ENCODE data around the gene LIG3. TPM values are rescaled to one million over a fixed set of nuclear protein-coding genes. Genes with fewer than 3 reads are reported as not detected.
A peak's percentile ranks its signal among the peaks of the same experiment; 100 is the strongest.
"Not testable (repeated sequence)": the region's sequence is repeated elsewhere in the genome, so short reads cannot be mapped to it uniquely, and the experiment has no call there.

The LIG3 gene
- total RNA-seq, 4 donors from 2014 or later, result 30.7 to 84.3 (median 40.9) TPM

DNA sequence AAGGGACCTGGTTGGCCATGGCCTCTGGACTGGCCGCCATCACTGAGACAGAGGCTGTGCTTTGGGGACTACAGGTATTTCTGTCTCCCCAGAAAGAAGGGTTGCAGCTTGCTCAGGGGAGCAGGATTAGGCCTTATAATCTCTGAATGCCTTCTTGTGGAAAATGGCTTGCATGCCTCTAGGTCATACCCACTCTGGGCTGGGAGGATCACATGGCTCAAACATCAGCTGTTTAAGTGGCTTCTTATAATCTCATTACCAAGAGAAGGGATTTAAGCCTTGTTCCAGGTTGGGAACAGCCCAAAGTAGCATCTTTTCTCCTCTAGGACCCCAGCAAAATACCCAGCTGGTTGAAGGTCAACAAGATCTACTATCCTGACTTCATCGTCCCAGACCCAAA, 19.1 kb downstream of the LIG3 start:
- Histone ChIP-seq H3K36me3 (peaks cover 67% of the 10 kb centered on the region), H3K9me3 (no peaks in the 10 kb centered on the region), H3K4me3 (no peak overlapping the region), H3K27me3 (no peaks in the 10 kb centered on the region), H3K27ac (no peak overlapping the region), H3K4me1 (peaks cover 13% of the 10 kb centered on the region)
- 100% methylated on average over 2 of the region's 2 CpGs for WGBS
- no peak for DNase-seq (ENCODE audit: low spot score in 2 of 2)
- TF ChIP-seq, protein P1, sequence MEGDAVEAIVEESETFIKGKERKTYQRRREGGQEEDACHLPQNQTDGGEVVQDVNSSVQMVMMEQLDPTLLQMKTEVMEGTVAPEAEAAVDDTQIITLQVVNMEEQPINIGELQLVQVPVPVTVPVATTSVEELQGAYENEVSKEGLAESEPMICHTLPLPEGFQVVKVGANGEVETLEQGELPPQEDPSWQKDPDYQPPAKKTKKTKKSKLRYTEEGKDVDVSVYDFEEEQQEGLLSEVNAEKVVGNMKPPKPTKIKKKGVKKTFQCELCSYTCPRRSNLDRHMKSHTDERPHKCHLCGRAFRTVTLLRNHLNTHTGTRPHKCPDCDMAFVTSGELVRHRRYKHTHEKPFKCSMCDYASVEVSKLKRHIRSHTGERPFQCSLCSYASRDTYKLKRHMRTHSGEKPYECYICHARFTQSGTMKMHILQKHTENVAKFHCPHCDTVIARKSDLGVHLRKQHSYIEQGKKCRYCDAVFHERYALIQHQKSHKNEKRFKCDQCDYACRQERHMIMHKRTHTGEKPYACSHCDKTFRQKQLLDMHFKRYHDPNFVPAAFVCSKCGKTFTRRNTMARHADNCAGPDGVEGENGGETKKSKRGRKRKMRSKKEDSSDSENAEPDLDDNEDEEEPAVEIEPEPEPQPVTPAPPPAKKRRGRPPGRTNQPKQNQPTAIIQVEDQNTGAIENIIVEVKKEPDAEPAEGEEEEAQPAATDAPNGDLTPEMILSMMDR (IDR thresholded peaks at IDR 0.05), result no peak
- TF ChIP-seq POLR2AphosphoS5 (IDR thresholded peaks at IDR 0.05) (no peak), POLR2A (IDR thresholded peaks at IDR 0.05) (no peak), EP300 (IDR thresholded peaks at IDR 0.05) (no peak)

GRCh38 chr17:35000965-35001364, 20.7 kb downstream of the LIG3 start:
- 93% methylated on average over 14 of the region's 14 CpGs for WGBS
- DNase-seq (ENCODE audit: low spot score in 2 of 2); H3K27ac ChIP-seq; H3K27me3 ChIP-seq; H3K4me3 ChIP-seq; H3K9me3 ChIP-seq: not testable (repeated sequence)
- peaks cover 13% of the 10 kb centered on the region for H3K4me1 ChIP-seq
- peaks cover 60% of the 10 kb centered on the region for H3K36me3 ChIP-seq

DNA sequence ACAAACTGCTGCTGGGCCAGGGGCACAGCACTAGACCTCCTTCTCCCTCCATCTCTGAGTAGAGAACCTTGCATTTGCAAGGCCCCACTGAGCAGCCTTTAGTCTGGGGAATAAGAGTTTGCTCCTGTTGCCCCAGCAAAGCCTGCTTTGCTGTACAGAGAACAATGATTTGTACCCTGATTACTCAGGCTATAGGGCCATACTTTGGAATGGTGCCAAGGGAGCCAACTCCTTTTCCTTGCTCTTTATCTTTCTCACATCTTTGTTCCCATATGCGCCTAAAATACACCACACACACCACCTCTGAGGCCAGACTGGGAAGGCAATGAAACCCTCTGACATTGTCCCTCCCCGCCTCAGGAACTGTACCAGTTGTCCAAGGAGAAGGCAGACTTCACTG, 21.2 kb downstream of the LIG3 start:
- DNase-seq (ENCODE audit: low spot score in 2 of 2), result no peak
- no peak overlapping the region for H3K27ac ChIP-seq
- peaks cover 13% of the 10 kb centered on the region for H3K4me1 ChIP-seq

GRCh38 chr17:35002876-35003551, 22.7 kb downstream of the LIG3 start:
- no peak for DNase-seq (ENCODE audit: low spot score in 2 of 2)
- TF ChIP-seq EP300 (IDR thresholded peaks at IDR 0.05), result no peak
- TF ChIP-seq, protein P1 (IDR thresholded peaks at IDR 0.05), result no peak
- TF ChIP-seq POLR2AphosphoS5 (IDR thresholded peaks at IDR 0.05), result peak in 1 of 3 donors; percentile 3
- no peak for TF ChIP-seq POLR2A (IDR thresholded peaks at IDR 0.05)
- no peaks in the 10 kb centered on the region for H3K4me1 ChIP-seq

More for the DNA sequence above, 21.2 kb downstream of the LIG3 start:
- TF ChIP-seq EP300 (IDR thresholded peaks at IDR 0.05) (no peak), POLR2AphosphoS5 (IDR thresholded peaks at IDR 0.05) (no peak), POLR2A (IDR thresholded peaks at IDR 0.05) (no peak)
- TF ChIP-seq, protein P1 (IDR thresholded peaks at IDR 0.05), result no peak
- no peaks in the 10 kb centered on the region for H3K27me3 ChIP-seq
- WGBS, result 91% methylated on average over 2 of the region's 2 CpGs
- H3K36me3 ChIP-seq, result peaks cover 54% of the 10 kb centered on the region
- no peaks in the 10 kb centered on the region for H3K9me3 ChIP-seq
- no peak overlapping the region for H3K4me3 ChIP-seq

DNA sequence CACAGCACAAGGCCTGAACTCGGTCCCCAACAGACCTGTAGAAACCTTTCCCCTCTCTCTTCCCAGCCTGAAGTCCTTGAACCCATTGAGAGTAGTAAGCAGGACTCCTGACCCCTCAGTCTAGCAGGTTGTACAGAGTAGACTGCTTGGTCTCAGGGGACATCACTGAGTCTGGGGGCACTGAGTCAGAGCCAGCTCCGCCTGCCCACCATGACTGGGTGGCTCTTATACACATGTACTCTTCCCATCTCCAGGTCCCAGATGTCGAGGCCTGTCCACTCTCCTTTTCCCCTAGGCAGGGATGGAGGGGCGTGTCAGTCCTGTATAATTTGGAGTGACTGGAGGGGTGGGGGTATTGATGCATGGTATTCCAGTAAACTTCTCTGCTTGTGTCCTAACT, 23.5 kb downstream of the LIG3 start:
- no peaks in the 10 kb centered on the region for H3K4me1 ChIP-seq
- H3K9me3 ChIP-seq, result no peaks in the 10 kb centered on the region
- H3K27ac ChIP-seq, result no peak overlapping the region
- WGBS, result 78% methylated on average over 4 of the region's 4 CpGs
- no peaks in the 10 kb centered on the region for H3K27me3 ChIP-seq
- no peak overlapping the region for H3K4me3 ChIP-seq
- DNase-seq (ENCODE audit: low spot score in 2 of 2), result no peak
- no peak for TF ChIP-seq POLR2AphosphoS5 (IDR thresholded peaks at IDR 0.05)
- no peak for TF ChIP-seq EP300 (IDR thresholded peaks at IDR 0.05)
- no peak for TF ChIP-seq POLR2A (IDR thresholded peaks at IDR 0.05)
- peaks cover 64% of the 10 kb centered on the region for H3K36me3 ChIP-seq

More at GRCh38 chr17:35002876-35003551, 22.7 kb downstream of the LIG3 start:
- no peaks in the 10 kb centered on the region for H3K9me3 ChIP-seq
- no peak overlapping the region for H3K4me3 ChIP-seq
- H3K27ac ChIP-seq, result no peak overlapping the region
- no peaks in the 10 kb centered on the region for H3K27me3 ChIP-seq
- H3K36me3 ChIP-seq, result peaks cover 64% of the 10 kb centered on the region
- WGBS, result 81% methylated on average over 15 of the region's 15 CpGs

DNA sequence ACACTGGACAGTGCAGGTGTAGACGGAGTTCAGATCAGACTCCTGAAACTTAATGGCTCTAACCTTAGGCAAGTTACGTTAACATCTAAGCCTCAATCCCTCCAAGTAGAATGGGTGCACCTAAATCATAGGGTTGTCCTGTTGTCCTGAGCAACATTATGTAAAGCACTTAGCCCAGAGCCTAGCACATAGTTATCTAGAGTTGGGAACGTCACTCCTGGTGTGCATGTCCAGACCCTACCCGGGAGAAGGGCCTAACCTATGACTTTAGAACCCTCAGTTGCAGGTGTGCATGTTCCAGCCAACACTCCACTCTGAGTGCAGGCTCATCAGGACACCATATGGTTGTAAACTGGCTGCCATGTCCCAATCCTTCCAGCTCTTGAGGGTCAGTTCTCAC, 26.0 kb downstream of the LIG3 start:
- TF ChIP-seq, protein P1 (IDR thresholded peaks at IDR 0.05), result no peak
- TF ChIP-seq EP300 (IDR thresholded peaks at IDR 0.05) (no peak), POLR2A (IDR thresholded peaks at IDR 0.05) (no peak), POLR2AphosphoS5 (IDR thresholded peaks at IDR 0.05) (no peak)
- no peak for DNase-seq (ENCODE audit: low spot score in 2 of 2)
- H3K27me3 ChIP-seq, result no peaks in the 10 kb centered on the region
- no peak overlapping the region for H3K27ac ChIP-seq
- WGBS, result 81% methylated on average over 4 of the region's 4 CpGs
- H3K4me3 ChIP-seq, result no peak overlapping the region
- no peaks in the 10 kb centered on the region for H3K4me1 ChIP-seq
- H3K36me3 ChIP-seq, result peaks cover 53% of the 10 kb centered on the region
- H3K9me3 ChIP-seq, result no peaks in the 10 kb centered on the region
